Medulla oblongata (tissue), 1 donor: ENCODE results near the gene MYBPC2.
A peak's percentile ranks its signal among the peaks of the same experiment; 100 is the strongest.

Experiments
- DNase-seq: peaks from one replicate; pipeline ENCODE4 v3.0.0-alpha.2; 2015; ENCODE audit errors: extremely low spot score

MYBPC2 gene

DNA sequence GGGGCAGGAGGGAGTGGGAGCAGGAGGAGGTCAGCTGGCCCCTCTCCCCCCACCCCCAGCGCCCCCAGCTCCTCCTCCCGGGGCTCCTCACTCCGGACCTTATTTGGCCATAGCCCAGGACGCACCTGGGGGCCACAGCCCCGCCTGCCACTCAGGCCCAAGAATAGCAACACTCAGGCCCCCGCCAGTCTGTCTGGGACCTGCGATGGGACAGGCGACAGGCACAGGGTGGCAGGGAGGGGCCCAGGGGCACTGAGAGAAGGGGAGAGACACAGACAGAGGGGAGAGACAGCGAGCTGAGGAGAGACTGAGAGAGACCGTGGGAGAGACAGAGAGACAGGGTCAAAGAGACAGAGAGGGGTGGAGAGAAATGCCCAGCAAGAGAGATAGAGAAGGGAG, 68.1 kb downstream of the MYBPC2 start:
- no peak for DNase-seq

DNA sequence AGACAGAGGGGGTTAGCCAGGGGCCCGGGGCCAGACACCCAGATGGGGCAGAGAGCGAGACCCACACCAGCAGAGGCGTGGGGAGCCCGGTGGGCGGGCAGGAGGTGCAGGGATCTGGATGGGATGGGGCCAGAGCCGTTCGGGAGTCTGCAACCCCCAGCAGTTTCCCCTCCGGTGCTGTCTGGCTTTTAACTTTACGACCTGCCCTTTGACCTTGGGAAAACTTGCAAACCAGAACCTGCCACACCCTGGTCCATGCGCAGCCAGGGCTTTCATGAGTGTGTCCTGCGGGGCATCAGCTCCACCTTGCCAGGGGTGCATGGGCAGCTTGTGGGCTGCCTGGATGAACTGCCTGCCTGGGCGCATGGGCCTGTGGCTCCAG, 68.5 kb downstream of the MYBPC2 start:
- no peak for DNase-seq

DNA sequence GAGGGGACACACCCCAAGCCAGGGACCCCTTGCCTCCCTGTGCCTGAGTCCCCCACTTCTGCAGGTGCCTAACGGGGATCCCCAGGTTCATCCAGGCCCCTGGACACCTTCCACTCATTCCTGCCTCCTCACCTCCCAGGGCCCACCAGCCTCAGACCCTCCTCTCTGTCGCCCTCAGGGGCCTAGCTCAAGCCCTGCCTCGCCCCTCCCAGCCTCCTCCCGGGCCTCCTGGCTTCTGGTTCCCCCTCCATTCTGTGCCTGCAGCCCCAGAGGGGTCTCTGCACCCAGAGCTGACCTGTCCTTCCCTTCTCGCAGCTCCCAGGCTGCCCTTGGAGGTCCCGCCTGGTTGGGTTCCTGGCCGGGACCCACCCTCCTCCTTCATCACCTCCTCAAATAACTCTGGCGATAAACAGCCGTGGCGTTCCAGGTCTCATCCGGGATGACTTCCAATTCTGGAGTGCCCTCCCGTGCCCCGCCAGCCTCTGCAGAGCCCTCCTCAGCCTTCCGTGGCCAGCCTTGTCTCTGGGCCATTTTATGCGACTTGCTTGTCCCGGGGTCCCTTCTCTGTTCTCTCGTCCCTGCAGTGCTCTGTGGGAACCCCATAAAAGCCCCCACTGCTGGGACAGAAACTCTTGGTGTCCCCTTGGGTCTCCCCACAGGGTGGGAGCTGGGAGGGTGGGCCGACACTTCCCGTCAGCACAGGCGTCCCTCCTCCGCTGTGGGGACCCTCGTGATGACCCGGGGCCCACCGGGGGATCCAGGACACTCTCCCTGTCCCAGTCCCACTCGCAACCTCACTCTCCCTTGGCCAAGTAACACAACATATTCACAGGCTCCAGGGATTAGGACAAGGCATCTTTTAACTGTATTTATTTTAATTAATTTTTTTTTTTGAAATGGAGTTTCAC, 69.1 kb downstream of the MYBPC2 start:
- no peak for DNase-seq

DNA sequence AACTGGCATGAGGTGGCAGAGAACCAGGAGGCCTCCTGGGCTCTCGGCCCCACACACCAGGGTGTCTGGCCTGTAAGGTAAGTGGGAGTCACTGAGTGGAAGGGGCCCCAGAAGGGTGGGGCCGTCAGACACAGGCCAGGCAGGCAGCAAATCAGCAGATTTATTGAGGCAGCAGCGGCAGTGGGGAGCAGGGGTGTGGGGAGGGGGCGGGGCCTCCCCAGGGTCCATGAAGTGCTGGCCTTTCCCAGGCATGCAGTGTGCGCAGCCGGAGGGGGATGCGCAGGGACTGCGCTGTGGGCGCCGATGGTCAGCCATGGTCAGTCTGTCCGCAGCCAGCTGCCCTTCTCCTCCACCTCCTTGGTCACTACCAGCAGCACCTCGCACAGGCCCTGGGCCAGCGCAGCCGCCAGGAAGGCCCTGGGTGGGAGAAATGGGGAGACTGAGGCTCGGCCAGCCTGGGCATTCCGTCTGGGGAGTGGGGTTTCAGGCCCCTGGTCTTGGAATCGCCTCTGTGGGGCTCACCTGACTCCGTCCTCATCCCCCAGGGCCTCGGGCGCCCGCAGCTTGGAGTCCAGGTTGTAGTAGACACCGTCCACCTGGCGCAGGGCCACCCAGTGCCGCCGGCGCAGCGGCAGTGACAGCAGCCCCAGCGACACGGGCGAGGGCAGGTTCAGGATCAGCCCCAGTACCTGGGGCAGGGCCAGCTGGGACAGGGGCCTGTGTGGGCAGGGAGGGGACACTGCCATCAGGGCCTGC, 73.3 kb downstream of the MYBPC2 start:
- no peak for DNase-seq

- no peak for DNase-seq
These were observed 74.0 kb downstream of the MYBPC2 start for GRCh38 chr19:50506700-50507099.

DNA sequence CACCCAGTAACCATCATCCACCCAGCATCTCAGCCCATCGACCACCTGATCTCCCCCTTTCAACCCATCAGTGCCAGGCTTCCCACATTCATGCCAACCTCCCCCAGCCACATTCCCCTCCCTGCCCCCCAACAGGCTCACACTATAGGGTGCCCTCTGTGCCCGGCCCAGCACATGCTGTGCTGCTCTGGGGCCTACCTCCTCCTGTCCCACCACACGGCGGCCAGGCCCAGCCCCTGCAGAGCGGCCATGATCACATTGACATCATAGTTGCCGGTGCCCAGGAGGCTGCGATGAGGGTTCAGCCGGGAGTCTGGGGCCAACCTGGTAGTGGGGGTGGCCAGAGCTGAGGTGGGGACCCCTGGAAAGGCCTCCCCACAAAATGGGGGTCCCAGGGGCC, 74.7 kb downstream of the MYBPC2 start:
- DNase-seq, result no peak

DNA sequence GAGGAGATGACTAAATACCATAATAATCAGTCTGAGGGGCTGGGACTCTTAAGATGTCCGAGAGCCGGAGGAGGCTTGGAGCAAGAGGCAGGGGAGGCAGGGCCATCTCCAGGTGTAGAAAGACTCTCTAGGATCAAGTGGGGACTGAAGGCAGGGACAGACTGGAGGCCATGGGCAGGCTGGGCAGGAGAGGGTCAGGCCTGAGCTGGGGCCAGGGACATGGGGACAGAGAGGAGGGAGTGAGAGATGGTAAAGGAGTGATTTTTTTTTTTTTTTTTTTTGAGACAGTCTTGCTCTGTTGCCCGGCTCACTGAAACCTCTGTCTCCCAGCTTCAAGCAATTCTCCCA, 76.1 kb downstream of the MYBPC2 start:
- DNase-seq, result no peak

GRCh38 chr19:50509366-50509765, 76.7 kb downstream of the MYBPC2 start:
- DNase-seq, result no peak

- DNase-seq, result no peak
These were observed 77.5 kb downstream of the MYBPC2 start for GRCh38 chr19:50510121-50510670.

GRCh38 chr19:50510700-50511068, 78.0 kb downstream of the MYBPC2 start:
- no peak for DNase-seq

DNA sequence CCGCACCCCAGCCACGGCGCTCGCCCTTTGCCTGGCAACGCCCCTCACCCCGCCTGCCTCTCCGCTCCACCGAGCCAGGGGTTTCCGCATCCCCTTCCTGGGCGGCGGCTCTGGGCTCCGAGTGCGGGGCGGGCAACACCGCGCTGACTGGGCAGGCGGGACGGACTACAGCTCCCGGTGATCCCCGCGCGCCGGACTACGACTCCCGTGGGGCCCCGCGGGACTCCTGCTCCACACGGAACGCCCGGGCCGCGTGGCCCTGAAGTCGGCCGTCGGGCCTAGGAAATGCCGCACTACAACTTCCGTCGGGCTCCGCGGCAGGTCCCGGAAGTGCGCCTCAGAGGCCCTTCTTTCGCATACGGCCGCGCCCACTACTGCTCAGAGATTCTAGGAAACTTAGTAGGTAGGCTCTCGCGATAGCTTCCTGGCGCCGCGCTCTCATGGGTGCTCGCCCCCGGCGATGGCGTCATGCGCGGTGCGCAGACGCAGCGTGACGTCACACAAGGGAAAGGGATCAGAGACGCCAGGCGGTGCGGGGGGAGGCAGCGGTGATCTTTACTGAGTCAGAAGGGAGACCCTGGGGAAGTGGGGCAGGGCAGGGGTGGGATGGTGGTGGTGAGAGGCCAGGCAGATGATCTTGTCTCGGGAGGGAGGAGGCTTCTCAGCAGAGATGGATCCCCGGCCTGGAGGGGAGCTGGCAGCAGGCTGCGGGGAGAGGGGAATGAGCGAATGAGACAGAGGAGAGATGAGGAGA, 78.6 kb downstream of the MYBPC2 start, which contains the start of gene JOSD2:
TSS of gene JOSD2 (minus strand) at position 123 of the 754 bp plus-strand sequence. CDS start 760 bp downstream, outside the sequence.
- DNase-seq, result peak; percentile 99

DNA sequence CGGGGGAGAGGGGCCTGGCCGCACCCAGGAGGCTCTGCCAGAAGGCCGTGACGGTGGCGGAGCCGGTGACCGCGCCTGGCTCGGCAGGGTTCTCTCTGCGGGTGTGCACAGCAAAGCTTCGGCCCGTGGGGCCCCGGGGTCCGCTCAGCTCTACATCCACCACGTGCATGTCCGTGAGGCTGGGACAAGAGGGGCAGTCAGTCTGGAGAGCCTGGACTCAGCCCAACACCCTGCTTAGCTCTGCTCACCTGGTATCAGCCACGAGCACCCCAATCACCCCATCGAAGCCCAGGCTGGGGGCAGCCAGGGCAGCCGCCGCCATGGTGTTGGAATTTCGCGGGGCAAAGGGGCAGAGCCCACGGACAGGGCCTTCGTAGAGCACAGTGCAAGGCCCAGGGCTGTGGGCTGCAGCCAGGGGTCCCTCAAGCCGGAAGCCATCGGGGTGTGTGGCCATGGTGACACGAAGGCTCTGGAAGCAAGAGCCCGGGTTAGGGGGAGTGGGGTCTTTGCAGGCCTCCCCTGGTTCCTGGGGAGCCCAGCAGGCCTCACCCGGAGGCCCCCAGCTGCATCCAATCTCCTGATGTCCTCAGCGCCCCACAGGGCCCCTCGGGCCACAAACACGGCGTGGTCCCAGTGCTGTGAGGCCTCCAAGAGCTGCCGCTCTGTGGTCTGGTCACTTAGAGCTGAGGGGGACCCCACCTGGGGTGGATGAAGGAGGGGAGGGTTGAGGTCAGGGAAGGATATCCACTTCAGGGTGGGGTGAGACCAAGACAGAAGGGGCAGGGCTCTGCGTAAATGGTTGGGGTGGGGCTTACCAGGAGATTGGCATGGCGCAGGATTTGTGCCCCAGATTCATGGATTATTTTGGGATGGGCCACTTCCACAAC, 79.7 kb downstream of the MYBPC2 start:
- no peak for DNase-seq

DNA sequence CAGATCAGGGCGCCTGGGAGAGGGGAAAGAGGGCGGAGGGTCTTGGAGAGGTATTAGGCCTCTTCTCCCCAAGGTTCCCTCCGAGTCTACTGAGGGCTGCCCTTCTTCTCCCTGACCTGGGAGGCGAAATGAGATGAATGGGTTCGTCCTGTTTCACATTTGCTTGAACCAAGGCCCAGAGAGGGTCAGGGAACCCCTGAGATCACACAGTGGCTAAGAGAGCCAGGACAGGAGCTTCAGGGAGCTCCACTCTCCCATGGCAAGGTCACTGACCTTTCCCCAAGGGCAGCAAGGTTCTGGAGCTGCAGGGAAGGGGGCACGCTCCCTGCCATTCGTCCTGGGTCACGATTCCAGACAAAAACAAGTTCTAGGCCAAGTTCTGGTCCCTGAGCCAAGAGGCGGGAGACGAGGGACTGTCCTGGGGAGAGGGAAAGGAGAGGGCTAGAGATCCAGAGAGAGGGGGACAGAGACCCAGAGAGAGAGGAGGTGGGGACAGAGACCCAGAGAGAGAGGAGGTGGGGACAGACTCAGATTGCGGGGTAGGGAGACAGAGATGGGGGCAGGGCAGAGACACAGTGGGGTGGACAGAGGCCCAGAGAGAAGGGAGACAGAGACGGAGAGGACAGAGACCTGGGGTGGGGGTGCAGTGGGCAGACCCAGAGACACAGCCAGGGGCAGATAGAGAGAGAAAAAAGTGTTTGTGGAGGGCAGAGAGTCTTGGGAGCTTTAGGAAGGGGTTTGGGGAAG, 80.5 kb downstream of the MYBPC2 start:
- DNase-seq, result no peak

- no peak for DNase-seq
These were observed 81.2 kb downstream of the MYBPC2 start, which contains the start of gene ASPDH for GRCh38 chr19:50513746-50514345. Gene ASPDH, minus strand, starts transcription at chr19:50513913. Its CDS starts 90 bp downstream, at chr19:50513823.

- peak; percentile 80 for DNase-seq
These were observed 81.9 kb downstream of the MYBPC2 start for GRCh38 chr19:50514346-50515167.

GRCh38 chr19:50515168-50515561, 82.5 kb downstream of the MYBPC2 start:
- DNase-seq, result no peak
